DOHH2 (cell line): Measurements from ENCODE around the gene MR1.

Source experiments
- H3F3A ChIP-seq: fragments of 200-600 bp; sonication (generic), shearing (Covaris generic); 2 replicates; pipeline ENCODE4 v1.6.0; 2016; ENCODE audit warnings: antibody characterized with exemption, mild to moderate bottlenecking; ENCODE audit not compliant: control insufficient read depth, insufficient read depth
- H3K27ac ChIP-seq: fragments of 200-600 bp; sonication (generic); 2 replicates; pipeline ENCODE4 v1.5.1; 2014; ENCODE audit warnings: low read depth, mild to moderate bottlenecking, low read length, moderate library complexity
- H3K27me3 ChIP-seq: fragments of 200-600 bp; sonication (generic); 2 replicates; pipeline ENCODE4 v1.6.1; 2014; ENCODE audit warnings: mild to moderate bottlenecking, low read length, mixed read lengths; ENCODE audit not compliant: control insufficient read depth
- H3K36me3 ChIP-seq: fragments of 200-600 bp; sonication (generic); 2 replicates; pipeline ENCODE4 v1.6.1; 2014; ENCODE audit warnings: mild to moderate bottlenecking, low read length, moderate library complexity, mixed read lengths; ENCODE audit not compliant: control insufficient read depth
- H3K4me1 ChIP-seq: fragments of 200-600 bp; sonication (generic); 2 replicates; pipeline ENCODE4 v1.6.1; 2014; ENCODE audit warnings: mild to moderate bottlenecking, low read length, mixed read lengths; ENCODE audit not compliant: control insufficient read depth
- H3K4me2 ChIP-seq: fragments of 200-600 bp; sonication (generic); 2 replicates; pipeline ENCODE4 v1.6.0; 2014; ENCODE audit warnings: mild to moderate bottlenecking, low read length, moderate library complexity
- H3K4me3 ChIP-seq: fragments of 200-600 bp; sonication (generic); 2 replicates; pipeline ENCODE4 v1.5.1; 2014; ENCODE audit warnings: mild to moderate bottlenecking, low read length, mixed read lengths
- H3K79me2 ChIP-seq: fragments of 200-600 bp; sonication (generic); 2 replicates; pipeline ENCODE4 v1.6.1; 2014; ENCODE audit warnings: mild to moderate bottlenecking, low read length, mixed read lengths; ENCODE audit not compliant: control insufficient read depth
- H3K9me2 ChIP-seq: fragments of 200-600 bp; sonication (generic); replicated peaks from 2 replicates; pipeline ENCODE4 v1.6.1; 2014; ENCODE audit warnings: mild to moderate bottlenecking, low read length, mixed read lengths; ENCODE audit not compliant: control insufficient read depth
- H3K9me3 ChIP-seq: fragments of 200-600 bp; sonication (generic); 2 replicates; pipeline ENCODE4 v1.6.1; 2014; ENCODE audit warnings: antibody characterized with exemption, low read length, mixed read lengths; ENCODE audit not compliant: control insufficient read depth, insufficient read depth
- H4K20me1 ChIP-seq: fragments of 200-600 bp; sonication (generic); 2 replicates; pipeline ENCODE4 v1.6.0; 2014; ENCODE audit warnings: low read depth, mild to moderate bottlenecking, antibody characterized with exemption, low read length, moderate library complexity; ENCODE audit not compliant: control insufficient read depth, insufficient read depth
- CTCF ChIP-seq: fragments of 200-600 bp; sonication (generic); IDR thresholded peaks from one replicate; pipeline ENCODE4 v1.5.1; 2014; ENCODE audit warnings: antibody characterized with exemption, mild to moderate bottlenecking, low read depth, low read length; ENCODE audit not compliant: poor library complexity, severe bottlenecking
- EZH2phosphoT487 ChIP-seq: fragments of 200-600 bp; sonication (generic); IDR thresholded peaks from 2 replicates; pipeline ENCODE4 v1.6.1; 2017; ENCODE audit warnings: borderline replicate concordance, mild to moderate bottlenecking, antibody characterized with exemption, low read length, moderate library complexity, mixed read lengths

The MR1 gene

GRCh38 chr1:181097242-181097641 is 63.5 kb downstream of the MR1 start:
- TF ChIP-seq CTCF (no peak), EZH2phosphoT487 (no peak)
- Histone ChIP-seq H3K9me3 (no peaks in the 10 kb centered on the region), H3F3A (no peaks in the 10 kb centered on the region), H3K27ac (no peak overlapping the region), H3K36me3 (peaks cover 9% of the 10 kb centered on the region), H3K9me2 (no peaks in the 10 kb centered on the region), H3K4me2 (no peak overlapping the region), H4K20me1 (no peaks in the 10 kb centered on the region), H3K4me1 (peaks cover 15% of the 10 kb centered on the region), H3K79me2 (peaks cover 6% of the 10 kb centered on the region), H3K27me3 (peaks cover 8% of the 10 kb centered on the region; the same call in 1 of the 2 replicates), H3K4me3 (no peak overlapping the region)

GRCh38 chr1:181099152-181100014 is 65.6 kb downstream of the MR1 start:
- Histone ChIP-seq H3K27me3 (peaks cover 8% of the 10 kb centered on the region; the same call in 1 of the 2 replicates), H3K27ac (no peak overlapping the region), H4K20me1 (no peaks in the 10 kb centered on the region), H3K9me3 (no peaks in the 10 kb centered on the region), H3K4me2 (peak overlapping the region; percentile 34), H3K79me2 (no peaks in the 10 kb centered on the region), H3F3A (no peaks in the 10 kb centered on the region), H3K4me1 (peaks cover 22% of the 10 kb centered on the region), H3K4me3 (peak overlapping the region; percentile 0; the same call in 1 of the 2 replicates), H3K9me2 (no peaks in the 10 kb centered on the region), H3K36me3 (no peaks in the 10 kb centered on the region)
- no peak for TF ChIP-seq CTCF
- TF ChIP-seq EZH2phosphoT487 = no peak

- Histone ChIP-seq H3F3A (no peaks in the 10 kb centered on the region), H3K4me1 (peaks cover 28% of the 10 kb centered on the region), H3K4me3 (peak overlapping the region; percentile 0; the same call in 1 of the 2 replicates)
Observed at GRCh38 chr1:181100015-181100905, 66.5 kb downstream of the MR1 start.

More at GRCh38 chr1:181100015-181100905, 66.5 kb downstream of the MR1 start:
- H3K9me2 ChIP-seq = no peaks in the 10 kb centered on the region
- H3K36me3 ChIP-seq = no peaks in the 10 kb centered on the region
- H3K27me3 ChIP-seq = peaks cover 8% of the 10 kb centered on the region; the same call in 1 of the 2 replicates
- H3K9me3 ChIP-seq = no peaks in the 10 kb centered on the region
- H3K27ac ChIP-seq = no peak overlapping the region
- TF ChIP-seq EZH2phosphoT487 = no peak
- TF ChIP-seq CTCF = no peak
- no peaks in the 10 kb centered on the region for H4K20me1 ChIP-seq
- H3K4me2 ChIP-seq = peak overlapping the region; percentile 34
- no peaks in the 10 kb centered on the region for H3K79me2 ChIP-seq
